Measurements from ENCODE around the gene MS4A6A. TPM values are rescaled to one million over a fixed set of nuclear protein-coding genes. Genes with fewer than 3 reads are reported as not detected.

Gene MS4A6A
- total and polyA plus RNA-seq, 7 experiments from 2014 or later: 0.28 to 151 (median 7.5) TPM; not detected in 1

GRCh38 chr11:60125956-60126585, 56.8 kb downstream of the MS4A6A start:
- no peak for DNase-seq
- Mint-ChIP-seq H3K4me1 (peaks cover 0 to 2% (median 0%) of the 10 kb centered on the region in 7 donors), H3K4me3 (no peak overlapping the region), H3K9me3 (peaks cover 0 to 2% (median 0%) of the 10 kb centered on the region in 11 donors), H3K27ac (no peak overlapping the region), H3K27me3 (peaks cover 0 to 19% (median 12%) of the 10 kb centered on the region in 5 donors), H3K36me3 (no peaks in the 10 kb centered on the region)
- no peak for ATAC-seq
- Histone ChIP-seq H3K4me1 (ENCODE audit: control insufficient read depth in 2 of 2, insufficient read depth in 2 of 2, low read length in 2 of 2) (no peaks in the 10 kb centered on the region), H3K27ac (ENCODE audit: low read depth, low read length) (no peak overlapping the region), H3K27me3 (ENCODE audit: control insufficient read depth in 2 of 2, insufficient read depth in 2 of 2, low read length in 2 of 2) (no peaks in the 10 kb centered on the region), H3K36me3 (ENCODE audit: control insufficient read depth in 2 of 3, insufficient read depth in 3 of 3, low read length in 3 of 3) (no peaks in the 10 kb centered on the region), H3K4me3 (ENCODE audit: low read length) (no peak overlapping the region), H3K9me3 (ENCODE audit: control insufficient read depth in 2 of 3, low read length in 3 of 3) (no peaks in the 10 kb centered on the region)
- POLR2A ChIA-PET: no interaction called here
- intact Hi-C loops (cut with micrococcal nuclease): no loop called here
- CTCF ChIA-PET: interaction anchor here (1.3 kb wide), 1 partner anchor 67 kb away, joined by 3 read pairs; no protein-coding TSS in a partner anchor

GRCh38 chr11:60124802-60125432, 58.0 kb downstream of the MS4A6A start:
- CTCF ChIA-PET: no interaction called here
- ATAC-seq: no peak
- no peaks in the 10 kb centered on the region for H3K36me3 Mint-ChIP-seq
- Histone ChIP-seq H3K4me1 (ENCODE audit: control insufficient read depth in 2 of 2, insufficient read depth in 2 of 2, low read length in 2 of 2) (no peaks in the 10 kb centered on the region), H3K27me3 (ENCODE audit: control insufficient read depth in 2 of 2, insufficient read depth in 2 of 2, low read length in 2 of 2) (no peaks in the 10 kb centered on the region), H3K36me3 (ENCODE audit: control insufficient read depth in 2 of 3, insufficient read depth in 3 of 3, low read length in 3 of 3) (no peaks in the 10 kb centered on the region), H3K27ac (ENCODE audit: low read depth, low read length) (no peak overlapping the region), H3K4me3 (ENCODE audit: low read length) (no peak overlapping the region), H3K9me3 (ENCODE audit: control insufficient read depth in 2 of 3, low read length in 3 of 3) (no peaks in the 10 kb centered on the region)
- H3K4me3 Mint-ChIP-seq: no peak overlapping the region
- H3K27me3 Mint-ChIP-seq: peaks cover 0 to 23% (median 18%) of the 10 kb centered on the region in 5 donors
- H3K4me1 Mint-ChIP-seq: peaks cover 0 to 2% (median 0%) of the 10 kb centered on the region in 7 donors
- POLR2A ChIA-PET: no interaction called here
- no peaks in the 10 kb centered on the region for H3K9me3 Mint-ChIP-seq
- no peak overlapping the region for H3K27ac Mint-ChIP-seq
- intact Hi-C loops (cut with micrococcal nuclease): no loop called here
- DNase-seq: no peak

Small RNA genes within 50 kb of the gene (microRNA-seq; reads per million reads assigned to microRNA genes)
- gene MIR6503 (ENCODE audit: borderline microRNAs expressed): not detected

Other genes starting within 250 kb of the MS4A6A start
- not detected for gene OOSP1, start 244.7 kb downstream of the MS4A6A start, total RNA-seq
- not detected for gene OOSP1, start 244.7 kb downstream of the MS4A6A start, polyA plus RNA-seq
- not detected for gene OOSP4A, start 219.1 kb downstream of the MS4A6A start, total RNA-seq
- gene OOSP4A, start 219.1 kb downstream of the MS4A6A start, polyA plus RNA-seq: not detected
- gene OOSP4B, start 165.9 kb downstream of the MS4A6A start, total RNA-seq: not detected
- not detected for gene OOSP4B, start 165.9 kb downstream of the MS4A6A start, polyA plus RNA-seq
- not detected for gene OOSP2, start 142.7 kb downstream of the MS4A6A start, total RNA-seq
- gene OOSP2, start 142.7 kb downstream of the MS4A6A start, polyA plus RNA-seq: not detected
- gene MS4A3, start 126.4 kb downstream of the MS4A6A start, total RNA-seq: 1 to 10 TPM in 2 of 5 experiments, not detected in 3; 4.2 to 9.9 TPM
- gene MS4A3, start 126.4 kb downstream of the MS4A6A start, polyA plus RNA-seq: not detected
- 1 to 10 TPM in 2 of 5 experiments, not detected in 3; 2.3 to 7.6 TPM for gene MS4A2, start 94.4 kb downstream of the MS4A6A start, total RNA-seq
- gene MS4A2, start 94.4 kb downstream of the MS4A6A start, polyA plus RNA-seq: not detected
- 1 to 10 TPM in 2 of 5 experiments, under 1 TPM in 1, not detected in 2; 0.19 to 9.2 (median 2.1) TPM for gene MS4A4E, start 60.1 kb upstream of the MS4A6A start, total RNA-seq
- not detected for gene MS4A4E, start 60.1 kb upstream of the MS4A6A start, polyA plus RNA-seq
- gene MS4A4A, start 97.6 kb upstream of the MS4A6A start, total RNA-seq: 1 to 10 TPM in 1 of 5 experiments, under 1 TPM in 3, not detected in 1; 0.62 to 6.9 (median 0.87) TPM
- gene MS4A4A, start 97.6 kb upstream of the MS4A6A start, polyA plus RNA-seq: not detected
- gene MS4A6E, start 144.2 kb upstream of the MS4A6A start, total RNA-seq: not detected
- gene MS4A6E, start 144.2 kb upstream of the MS4A6A start, polyA plus RNA-seq: not detected
- 10 to 100 TPM in 1 of 5 experiments, 1 to 10 TPM in 3, not detected in 1; 3.2 to 83.4 (median 3.8) TPM for gene MS4A7, start 195.4 kb upstream of the MS4A6A start, total RNA-seq
- gene MS4A7, start 195.4 kb upstream of the MS4A6A start, polyA plus RNA-seq: under 1 TPM in 1 of 2 donors, not detected in 1; 0.22 TPM
- 1 to 10 TPM in 1 of 5 experiments, under 1 TPM in 2, not detected in 2; 0.13 to 5.6 (median 0.37) TPM for gene MS4A14, start 213.4 kb upstream of the MS4A6A start, total RNA-seq
- not detected for gene MS4A14, start 213.4 kb upstream of the MS4A6A start, polyA plus RNA-seq
- gene MS4A5, start 246.5 kb upstream of the MS4A6A start, total RNA-seq: not detected
- gene MS4A5, start 246.5 kb upstream of the MS4A6A start, polyA plus RNA-seq: not detected

Measured in naive thymus-derived CD4-positive, alpha-beta T cell (primary cell).